ENCODE results near the gene ZNF488. TPM values are rescaled to one million over a fixed set of nuclear protein-coding genes. Genes with fewer than 3 reads are reported as not detected.
"Not testable (repeated sequence)": the region's sequence is repeated elsewhere in the genome, so short reads cannot be mapped to it uniquely, and the experiment has no call there.

The ZNF488 gene
- total RNA-seq, 1 donor from 2014 or later: 0.08 TPM

- no peak for ATAC-seq
- DNase-seq (ENCODE audit: low spot score): no peak
Measured at GRCh38 chr10:47410271-47410670, 26.2 kb upstream of the ZNF488 start.

- no peak for ATAC-seq
- DNase-seq (ENCODE audit: low spot score): no peak
Measured at GRCh38 chr10:47409866-47410256, 25.8 kb upstream of the ZNF488 start.

DNA sequence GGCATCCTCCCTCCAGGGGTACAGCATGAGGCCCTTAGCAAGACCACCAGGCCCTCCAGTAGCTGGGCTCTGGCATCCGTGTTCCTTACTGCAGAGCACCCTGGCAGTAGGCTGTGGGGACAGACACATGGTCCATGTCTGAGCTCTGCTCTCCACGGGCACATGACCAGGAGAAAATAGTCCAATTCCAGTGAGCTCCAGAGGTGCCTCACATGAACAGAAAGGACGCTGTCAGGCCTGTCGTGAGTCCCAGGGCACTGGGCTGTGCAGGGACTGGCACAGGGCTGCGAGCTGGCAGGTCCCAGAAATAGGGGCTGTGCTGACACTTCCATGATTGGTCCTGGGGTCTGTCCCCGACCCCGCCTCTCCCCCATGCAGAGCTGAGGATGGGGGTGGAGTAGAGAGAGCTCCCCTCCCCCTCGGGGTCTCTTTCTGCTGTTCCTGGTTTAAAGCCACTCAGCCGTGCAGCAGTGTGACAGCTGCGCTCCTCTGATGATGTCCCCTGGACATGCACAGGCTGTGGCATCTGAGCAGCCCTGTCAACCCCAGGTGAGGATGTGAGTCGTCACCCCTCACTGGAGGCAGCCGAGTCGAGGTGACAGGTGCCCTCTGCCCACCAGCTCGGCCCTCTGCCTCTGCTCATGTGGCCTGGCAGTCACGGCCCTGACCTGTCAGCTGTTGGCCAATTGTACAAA is 25.2 kb upstream of the ZNF488 start:
- no peak for DNase-seq (ENCODE audit: low spot score)
- ATAC-seq: no peak

- ATAC-seq (no peak), DNase-seq (ENCODE audit: low spot score) (no peak)
Measured at GRCh38 chr10:47408606-47409005, 24.5 kb upstream of the ZNF488 start.

DNA sequence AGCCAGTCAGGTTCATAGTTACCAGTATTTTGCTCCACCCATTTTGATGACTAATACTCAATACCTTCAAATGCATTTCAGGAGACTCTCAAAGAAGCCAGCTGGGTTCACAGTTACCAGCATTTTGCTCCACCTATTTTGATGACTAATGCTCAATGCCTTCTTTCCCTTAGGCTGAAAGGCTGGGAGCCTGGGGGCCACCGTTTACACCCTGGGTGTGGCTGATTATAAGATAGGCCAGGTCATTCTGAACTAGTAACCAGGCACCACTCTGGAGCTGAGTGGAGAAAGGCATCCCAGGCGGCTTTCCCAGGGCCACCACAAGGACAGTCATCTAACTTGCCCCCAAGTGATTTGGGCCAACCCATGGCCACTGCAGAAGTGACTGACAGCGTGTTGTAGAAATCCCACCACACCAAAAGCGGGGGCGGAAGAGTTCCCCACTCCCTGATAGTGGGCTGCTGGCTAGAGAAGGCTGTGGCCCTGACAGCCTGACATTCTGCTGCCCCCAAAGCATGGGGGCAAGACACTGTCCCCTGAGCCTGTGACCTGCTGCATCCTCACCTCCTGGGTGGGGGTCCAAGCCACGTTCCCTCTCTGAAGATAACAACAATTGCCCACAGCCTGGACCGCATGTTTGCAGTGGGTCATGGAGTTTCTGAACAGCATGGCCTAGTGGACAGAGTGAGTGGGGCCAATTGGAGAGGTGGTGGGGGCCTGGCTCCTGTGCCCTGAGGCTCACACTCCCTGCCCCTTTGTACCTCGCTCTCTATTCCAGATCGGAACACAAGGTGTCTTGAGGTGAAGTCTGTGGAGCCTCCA is 23.0 kb upstream of the ZNF488 start:
- DNase-seq (ENCODE audit: low spot score) (no peak), ATAC-seq (no peak)

DNA sequence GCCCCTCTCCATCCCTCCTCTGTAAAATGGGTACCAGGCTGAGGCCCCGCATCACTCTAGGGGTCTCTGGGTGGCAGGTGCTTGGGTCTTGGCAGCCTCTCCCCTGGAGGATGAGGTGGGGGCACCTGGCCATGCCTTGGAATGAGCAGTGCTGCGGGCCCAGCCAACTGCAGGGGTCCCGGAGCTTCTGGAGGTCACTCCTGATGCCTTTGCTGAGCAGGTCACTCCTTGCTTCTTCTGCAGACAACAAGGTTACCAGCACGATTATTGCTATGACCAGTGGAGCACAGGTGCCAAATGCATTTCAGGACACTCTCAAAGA is 22.4 kb upstream of the ZNF488 start:
- no peak for ATAC-seq
- DNase-seq (ENCODE audit: low spot score): no peak

DNA sequence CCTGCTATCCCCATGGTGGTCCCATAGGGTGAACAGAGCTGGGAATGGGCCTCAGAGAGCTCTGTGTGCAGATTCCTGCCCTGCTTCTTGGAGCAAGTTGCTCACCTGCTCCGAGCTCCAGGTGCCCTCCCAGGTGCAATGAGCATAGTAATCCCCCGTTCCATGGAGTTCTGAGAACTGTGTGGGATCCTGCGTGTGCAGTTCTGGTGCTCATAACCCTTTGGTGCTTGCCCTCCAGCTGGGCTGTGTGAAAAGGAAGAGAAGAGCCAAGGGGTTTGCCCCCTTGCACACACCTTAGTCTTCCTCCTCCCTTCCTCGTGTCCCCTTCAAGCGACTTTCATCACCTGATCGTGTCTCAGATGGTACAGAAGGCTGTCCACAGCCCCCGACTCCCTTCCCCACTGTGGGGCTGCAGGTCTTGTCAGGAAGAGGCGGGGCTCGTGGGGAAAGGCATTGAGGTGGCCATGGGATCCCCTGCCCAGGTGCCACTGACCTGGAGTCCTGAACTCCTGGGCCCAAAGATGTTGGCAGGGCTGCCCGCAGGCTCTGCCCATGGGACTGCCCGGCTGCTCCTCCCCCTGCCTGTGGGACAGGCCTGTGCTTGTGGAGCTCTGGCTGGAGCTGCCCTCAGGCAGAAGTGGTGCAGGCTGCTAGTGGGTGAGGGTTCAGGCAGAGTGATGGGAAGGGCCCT is 21.9 kb upstream of the ZNF488 start:
- DNase-seq (ENCODE audit: low spot score) (no peak), ATAC-seq (no peak)

DNA sequence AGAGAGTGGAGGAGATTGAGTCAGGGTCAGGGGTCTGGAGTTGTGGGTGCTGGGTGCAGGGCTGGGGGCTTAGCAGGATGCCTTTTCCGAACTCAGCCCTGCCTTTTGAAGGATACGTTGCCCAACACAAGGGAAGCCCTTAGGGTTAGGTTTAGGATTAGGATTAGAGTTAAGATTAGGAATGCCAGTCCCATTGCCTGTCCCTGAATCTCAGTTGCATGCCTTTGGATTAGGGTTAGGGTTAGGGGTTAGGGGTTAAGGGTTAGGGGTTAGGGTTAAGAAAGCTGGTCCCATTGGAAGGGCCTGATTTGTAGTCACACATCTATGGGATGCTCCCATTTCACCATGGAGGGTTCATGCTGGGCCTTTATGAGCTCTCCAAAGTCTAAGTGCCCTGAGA is 20.8 kb upstream of the ZNF488 start:
- ATAC-seq (no peak), DNase-seq (ENCODE audit: low spot score) (no peak)

DNA sequence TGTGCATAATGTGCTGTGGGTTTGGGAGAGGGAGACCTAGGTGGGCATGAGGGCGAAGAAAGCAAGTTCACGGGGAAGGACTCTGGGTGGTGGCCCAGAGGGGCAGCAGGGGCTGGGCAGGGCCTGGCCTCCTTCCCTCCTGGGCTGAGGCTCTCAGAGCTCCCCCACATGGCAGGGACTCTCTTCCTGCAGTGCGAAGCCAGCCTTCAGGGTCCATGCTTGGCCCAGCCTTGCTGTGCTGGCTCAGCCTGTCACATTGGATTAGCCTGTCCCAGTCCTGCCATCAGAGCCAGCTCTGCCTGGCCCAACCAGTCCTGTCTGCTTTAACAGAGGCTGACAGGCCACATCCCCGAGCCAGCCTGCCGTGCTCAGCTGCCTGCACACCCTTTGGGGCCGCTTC is 20.4 kb upstream of the ZNF488 start:
- DNase-seq (ENCODE audit: low spot score) (no peak), ATAC-seq (no peak)

- ATAC-seq: peak; percentile 17
- no peak for DNase-seq (ENCODE audit: low spot score)
Measured at GRCh38 chr10:47403446-47404318, 19.6 kb upstream of the ZNF488 start.

GRCh38 chr10:47402641-47403301 is 18.7 kb upstream of the ZNF488 start:
- ATAC-seq: peak; percentile 70
- peak; percentile 39 for DNase-seq (ENCODE audit: low spot score)

DNA sequence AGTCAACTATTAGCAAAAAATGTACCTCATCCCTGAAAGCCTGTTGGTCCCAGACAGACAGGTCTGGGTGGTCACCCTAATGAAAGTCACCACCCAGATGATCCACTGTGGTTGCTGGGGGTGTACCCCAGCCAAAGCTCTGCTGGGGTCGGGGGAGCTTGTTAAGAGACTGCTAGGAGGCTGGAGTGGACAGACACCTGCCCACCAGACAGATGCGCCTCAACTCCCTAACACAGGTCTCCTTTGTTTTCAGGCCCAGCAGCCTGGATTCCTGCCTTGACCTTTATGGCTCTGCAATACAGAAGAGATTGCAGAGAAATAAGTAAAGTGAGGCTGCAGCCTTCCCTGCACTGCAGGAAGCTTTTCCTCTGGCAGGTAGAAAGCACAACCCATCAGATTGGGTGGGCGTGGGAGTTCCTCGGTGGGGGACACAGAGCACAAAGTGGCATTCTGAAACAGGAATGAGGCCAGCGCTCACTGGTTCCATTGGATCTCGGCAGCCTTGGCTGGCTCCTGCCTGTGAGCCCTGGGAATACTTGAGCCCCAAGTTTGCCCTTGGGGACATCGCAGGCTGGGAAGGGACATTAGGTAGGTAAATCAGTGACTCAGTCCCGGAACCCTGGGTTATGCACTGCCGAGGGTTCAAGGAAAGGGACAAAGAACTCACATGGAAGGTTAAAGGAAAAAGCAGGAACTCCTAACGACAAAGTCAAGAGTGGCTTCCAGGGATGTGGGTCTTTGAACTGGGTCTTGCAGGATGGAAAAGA is 18.0 kb upstream of the ZNF488 start:
- no peak for ATAC-seq
- no peak for DNase-seq (ENCODE audit: low spot score)

DNA sequence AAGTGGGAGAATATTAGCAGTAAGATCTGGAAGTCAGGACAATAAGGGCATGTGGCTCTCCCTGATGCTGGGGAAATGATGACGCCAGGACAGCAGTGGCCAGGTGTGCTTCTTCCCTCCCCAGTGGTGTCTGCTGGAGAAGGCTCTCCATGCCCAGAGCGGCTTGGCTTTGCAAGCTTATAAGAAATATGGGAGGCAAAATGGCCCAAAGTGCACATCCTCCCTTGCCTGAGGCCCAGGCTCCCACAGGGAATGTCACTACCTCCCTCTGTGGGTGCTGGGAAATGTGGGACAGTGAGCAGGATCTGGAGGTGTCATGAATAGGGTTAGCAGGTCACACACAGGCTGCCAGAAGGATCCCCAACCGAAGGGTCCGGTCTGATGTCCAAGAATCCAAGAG is 17.1 kb upstream of the ZNF488 start:
- ATAC-seq (no peak), DNase-seq (ENCODE audit: low spot score) (no peak)

DNA sequence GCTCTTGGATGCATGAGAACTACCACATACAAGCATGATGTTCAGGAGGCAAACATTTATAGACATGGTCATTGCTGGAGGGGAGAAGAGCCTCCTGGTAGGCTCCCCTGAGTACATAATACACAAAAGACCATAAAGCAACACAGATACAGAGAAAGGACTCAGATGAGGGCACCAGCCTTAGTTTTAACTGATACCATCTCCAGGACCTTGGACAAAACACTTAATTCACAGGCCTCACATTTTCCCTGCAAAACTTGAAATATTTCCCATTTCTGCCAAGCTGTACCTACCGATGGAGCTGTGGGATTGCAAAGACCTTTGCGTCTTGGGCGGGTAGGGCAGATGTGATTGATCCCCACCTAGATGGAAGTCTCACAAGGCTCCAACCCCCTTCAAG is 16.7 kb upstream of the ZNF488 start:
- no peak for ATAC-seq
- DNase-seq (ENCODE audit: low spot score): no peak

GRCh38 chr10:47400251-47400650 is 16.2 kb upstream of the ZNF488 start:
- ATAC-seq: no peak
- no peak for DNase-seq (ENCODE audit: low spot score)

DNA sequence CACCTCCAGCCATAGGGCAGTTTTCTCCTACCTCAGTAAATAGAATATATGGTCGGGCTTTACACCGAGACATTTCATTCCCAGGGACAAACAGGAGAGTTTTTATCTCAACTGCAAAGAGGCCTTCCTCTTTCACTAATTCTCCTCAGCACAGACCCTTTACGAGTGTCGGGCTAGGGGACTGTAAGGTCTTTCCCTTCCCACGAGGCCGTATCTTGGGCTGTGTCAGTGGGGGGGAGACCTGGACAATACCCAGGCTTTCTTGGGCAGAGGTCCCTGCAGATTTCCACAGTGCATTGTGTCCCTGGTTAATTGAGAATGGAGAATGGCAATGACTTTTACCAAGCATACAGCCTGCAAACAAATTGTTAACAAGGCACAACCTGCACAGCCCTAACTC is 13.2 kb upstream of the ZNF488 start:
- ATAC-seq (no peak), DNase-seq (ENCODE audit: low spot score) (no peak)

DNA sequence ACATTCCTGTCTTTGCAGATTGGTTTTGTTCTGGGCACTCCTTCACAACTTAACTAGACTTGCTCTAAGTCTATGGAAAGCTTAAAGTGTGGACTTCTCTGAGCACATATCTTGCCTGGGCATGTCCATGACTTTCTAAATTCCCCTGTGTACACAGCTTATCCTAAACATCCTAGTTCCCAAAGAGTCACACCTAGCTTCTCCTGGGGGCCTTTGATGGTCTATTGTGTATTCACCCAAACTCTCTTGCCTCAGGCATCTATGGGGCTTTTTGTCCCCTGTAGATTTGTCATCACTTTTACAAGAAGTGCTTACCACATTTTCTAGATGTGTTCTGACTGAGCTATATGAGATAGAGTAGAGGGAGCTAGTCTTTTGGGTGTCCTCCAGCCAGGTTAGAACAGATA is 12.2 kb upstream of the ZNF488 start:
- ATAC-seq: no peak
- no peak for DNase-seq (ENCODE audit: low spot score)

- DNase-seq (ENCODE audit: low spot score) (no peak), ATAC-seq (no peak)
Measured at GRCh38 chr10:47389619-47390018, 5.5 kb upstream of the ZNF488 start.

- peak; percentile 21 for DNase-seq (ENCODE audit: low spot score)
Measured at GRCh38 chr10:47388879-47389278, 4.8 kb upstream of the ZNF488 start.

DNA sequence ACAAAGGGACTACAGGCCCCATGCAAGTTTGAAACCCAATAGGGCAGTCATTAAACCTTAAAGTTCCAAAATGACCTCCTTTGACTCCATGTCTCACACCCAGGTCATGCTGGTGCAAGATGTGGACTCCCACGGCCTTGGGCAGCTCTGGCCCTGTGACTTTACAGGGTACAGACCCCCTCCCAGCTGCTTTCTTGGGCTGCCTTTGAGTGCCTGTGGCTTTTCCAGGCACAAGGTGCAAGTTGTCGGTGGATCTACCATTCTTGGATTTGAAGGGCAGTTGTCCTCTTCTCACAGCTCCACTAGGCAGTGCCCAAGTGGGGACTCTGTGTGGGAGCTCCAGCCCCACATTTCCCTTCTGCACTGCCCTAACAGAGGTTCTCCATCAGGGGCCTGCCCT is 2.0 kb upstream of the ZNF488 start:
- not testable (repeated sequence) for DNase-seq (ENCODE audit: low spot score); ATAC-seq

More at GRCh38 chr10:47388879-47389278, 4.8 kb upstream of the ZNF488 start:
- ATAC-seq: no peak

All from left lobe of liver (tissue), 2 donors.